SK-N-SH treated with all-trans-retinoic acid at 6 μM for 48 hours (cell line): Measurements from ENCODE around the gene ATP6V0C.

Experiments used
- ZFP30 ChIP-seq: fragments of 450-650 bp; formaldehyde crosslinking; IDR thresholded peaks from 2 replicates; pipeline ENCODE4 v1.5.0; 2022; ENCODE audit warnings: mild to moderate bottlenecking, moderate library complexity
- ZNF70 ChIP-seq: fragments of 450-650 bp; formaldehyde crosslinking; IDR thresholded peaks from 2 replicates; pipeline ENCODE4 v1.5.0; 2020; ENCODE audit warnings: mild to moderate bottlenecking, moderate library complexity
- TF ChIP-seq, protein P1 (sequence below): fragments of 250-450 bp; sonication (Bioruptor Pico); IDR thresholded peaks from 2 replicates; pipeline ENCODE4 v1.5.0; 2020; ENCODE audit warnings: mild to moderate bottlenecking, moderate library complexity
- TF ChIP-seq, protein P2 (sequence below): fragments of 250-450 bp; sonication (Bioruptor Pico); IDR thresholded peaks from 2 replicates; pipeline ENCODE4 v1.5.1; 2021; ENCODE audit warnings: mild to moderate bottlenecking, moderate library complexity

DNA sequence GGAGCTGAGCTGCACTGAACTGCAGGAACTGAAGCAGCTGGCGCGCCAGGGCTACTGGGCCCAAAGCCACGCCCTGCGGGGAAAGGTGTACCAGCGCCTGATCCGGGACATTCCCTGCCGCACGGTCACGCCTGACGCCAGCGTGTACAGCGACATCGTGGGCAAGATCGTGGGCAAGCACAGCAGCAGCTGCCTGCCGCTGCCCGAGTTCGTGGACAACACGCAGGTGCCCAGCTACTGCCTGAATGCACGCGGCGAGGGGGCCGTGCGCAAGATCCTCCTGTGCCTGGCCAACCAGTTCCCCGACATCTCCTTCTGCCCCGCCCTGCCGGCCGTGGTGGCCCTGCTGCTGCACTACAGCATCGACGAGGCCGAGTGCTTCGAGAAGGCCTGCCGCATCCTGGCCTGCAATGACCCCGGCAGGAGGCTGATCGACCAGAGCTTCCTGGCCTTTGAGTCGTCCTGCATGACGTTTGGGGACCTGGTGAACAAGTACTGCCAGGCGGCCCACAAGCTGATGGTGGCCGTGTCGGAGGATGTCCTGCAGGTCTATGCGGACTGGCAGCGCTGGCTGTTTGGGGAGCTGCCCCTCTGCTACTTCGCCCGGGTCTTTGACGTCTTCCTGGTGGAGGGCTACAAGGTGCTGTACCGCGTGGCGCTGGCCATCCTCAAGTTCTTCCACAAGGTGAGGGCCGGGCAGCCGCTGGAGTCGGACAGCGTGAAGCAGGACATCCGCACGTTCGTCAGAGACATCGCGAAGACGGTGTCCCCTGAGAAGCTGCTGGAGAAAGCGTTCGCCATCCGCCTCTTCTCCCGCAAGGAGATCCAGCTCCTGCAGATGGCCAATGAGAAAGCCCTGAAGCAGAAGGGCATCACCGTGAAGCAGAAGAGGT, 17.3 kb upstream of the ATP6V0C start:
- TF ChIP-seq, protein P1, sequence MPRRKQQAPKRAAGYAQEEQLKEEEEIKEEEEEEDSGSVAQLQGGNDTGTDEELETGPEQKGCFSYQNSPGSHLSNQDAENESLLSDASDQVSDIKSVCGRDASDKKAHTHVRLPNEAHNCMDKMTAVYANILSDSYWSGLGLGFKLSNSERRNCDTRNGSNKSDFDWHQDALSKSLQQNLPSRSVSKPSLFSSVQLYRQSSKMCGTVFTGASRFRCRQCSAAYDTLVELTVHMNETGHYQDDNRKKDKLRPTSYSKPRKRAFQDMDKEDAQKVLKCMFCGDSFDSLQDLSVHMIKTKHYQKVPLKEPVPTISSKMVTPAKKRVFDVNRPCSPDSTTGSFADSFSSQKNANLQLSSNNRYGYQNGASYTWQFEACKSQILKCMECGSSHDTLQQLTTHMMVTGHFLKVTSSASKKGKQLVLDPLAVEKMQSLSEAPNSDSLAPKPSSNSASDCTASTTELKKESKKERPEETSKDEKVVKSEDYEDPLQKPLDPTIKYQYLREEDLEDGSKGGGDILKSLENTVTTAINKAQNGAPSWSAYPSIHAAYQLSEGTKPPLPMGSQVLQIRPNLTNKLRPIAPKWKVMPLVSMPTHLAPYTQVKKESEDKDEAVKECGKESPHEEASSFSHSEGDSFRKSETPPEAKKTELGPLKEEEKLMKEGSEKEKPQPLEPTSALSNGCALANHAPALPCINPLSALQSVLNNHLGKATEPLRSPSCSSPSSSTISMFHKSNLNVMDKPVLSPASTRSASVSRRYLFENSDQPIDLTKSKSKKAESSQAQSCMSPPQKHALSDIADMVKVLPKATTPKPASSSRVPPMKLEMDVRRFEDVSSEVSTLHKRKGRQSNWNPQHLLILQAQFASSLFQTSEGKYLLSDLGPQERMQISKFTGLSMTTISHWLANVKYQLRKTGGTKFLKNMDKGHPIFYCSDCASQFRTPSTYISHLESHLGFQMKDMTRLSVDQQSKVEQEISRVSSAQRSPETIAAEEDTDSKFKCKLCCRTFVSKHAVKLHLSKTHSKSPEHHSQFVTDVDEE = no peak
- no peak for TF ChIP-seq ZFP30 (CRISPR knock-in tag)
- TF ChIP-seq, protein P2, sequence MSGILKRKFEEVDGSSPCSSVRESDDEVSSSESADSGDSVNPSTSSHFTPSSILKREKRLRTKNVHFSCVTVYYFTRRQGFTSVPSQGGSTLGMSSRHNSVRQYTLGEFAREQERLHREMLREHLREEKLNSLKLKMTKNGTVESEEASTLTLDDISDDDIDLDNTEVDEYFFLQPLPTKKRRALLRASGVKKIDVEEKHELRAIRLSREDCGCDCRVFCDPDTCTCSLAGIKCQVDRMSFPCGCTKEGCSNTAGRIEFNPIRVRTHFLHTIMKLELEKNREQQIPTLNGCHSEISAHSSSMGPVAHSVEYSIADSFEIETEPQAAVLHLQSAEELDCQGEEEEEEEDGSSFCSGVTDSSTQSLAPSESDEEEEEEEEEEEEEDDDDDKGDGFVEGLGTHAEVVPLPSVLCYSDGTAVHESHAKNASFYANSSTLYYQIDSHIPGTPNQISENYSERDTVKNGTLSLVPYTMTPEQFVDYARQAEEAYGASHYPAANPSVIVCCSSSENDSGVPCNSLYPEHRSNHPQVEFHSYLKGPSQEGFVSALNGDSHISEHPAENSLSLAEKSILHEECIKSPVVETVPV (CRISPR knock-in tag) = no peak
- TF ChIP-seq ZNF70 (CRISPR knock-in tag) = no peak
